ENCODE measurements around the gene PRSS33.

The PRSS33 gene

DNA sequence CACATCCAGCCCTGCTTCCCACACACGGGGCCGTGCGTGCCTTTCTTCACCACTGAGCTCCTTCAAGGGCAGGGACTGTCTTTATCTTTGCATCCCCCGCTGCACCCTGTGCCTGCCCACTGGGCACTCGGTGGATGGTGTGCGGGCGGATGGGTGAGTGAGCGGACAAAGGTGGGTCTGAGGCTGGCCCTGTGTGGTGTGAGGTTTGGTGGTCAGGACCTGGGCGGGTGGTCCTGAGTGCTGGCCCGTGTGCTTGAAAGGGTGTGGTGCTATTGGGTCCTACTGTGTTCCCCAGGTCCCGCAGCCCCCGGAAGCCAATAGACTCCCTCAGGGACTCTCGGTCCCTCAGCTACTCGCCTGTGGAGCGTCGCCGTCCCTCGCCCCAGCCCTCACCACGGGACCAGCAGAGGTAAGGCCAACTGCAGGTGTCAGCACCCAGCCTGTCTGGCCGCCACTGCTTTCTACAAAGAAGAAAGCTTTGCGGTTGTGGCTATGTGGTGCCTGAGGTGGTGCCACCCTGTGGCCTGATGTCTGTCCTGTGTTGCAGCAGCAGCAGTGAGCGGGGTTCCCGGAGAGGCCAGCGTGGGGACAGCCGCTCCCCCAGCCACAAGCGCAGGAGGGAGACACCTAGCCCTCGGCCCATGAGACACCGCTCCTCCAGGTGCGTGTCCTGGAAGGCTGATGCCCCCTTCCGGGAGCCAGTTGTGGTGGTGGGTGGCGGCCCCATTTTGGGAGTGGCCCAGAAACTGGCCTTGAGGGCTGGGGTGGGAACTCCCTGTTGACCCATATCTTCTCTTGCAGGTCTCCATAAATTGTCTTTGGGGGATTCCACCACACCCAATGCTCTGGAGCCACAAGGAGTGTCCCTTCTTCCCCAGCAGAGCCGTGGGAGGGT lies 17.1 kb downstream of the PRSS33 start:
- H3K4me3 ChIP-seq (ENCODE audit: low read length): no peak overlapping the region
- no peak for DNase-seq (ENCODE audit: low read depth)
- TF ChIP-seq, protein P1, sequence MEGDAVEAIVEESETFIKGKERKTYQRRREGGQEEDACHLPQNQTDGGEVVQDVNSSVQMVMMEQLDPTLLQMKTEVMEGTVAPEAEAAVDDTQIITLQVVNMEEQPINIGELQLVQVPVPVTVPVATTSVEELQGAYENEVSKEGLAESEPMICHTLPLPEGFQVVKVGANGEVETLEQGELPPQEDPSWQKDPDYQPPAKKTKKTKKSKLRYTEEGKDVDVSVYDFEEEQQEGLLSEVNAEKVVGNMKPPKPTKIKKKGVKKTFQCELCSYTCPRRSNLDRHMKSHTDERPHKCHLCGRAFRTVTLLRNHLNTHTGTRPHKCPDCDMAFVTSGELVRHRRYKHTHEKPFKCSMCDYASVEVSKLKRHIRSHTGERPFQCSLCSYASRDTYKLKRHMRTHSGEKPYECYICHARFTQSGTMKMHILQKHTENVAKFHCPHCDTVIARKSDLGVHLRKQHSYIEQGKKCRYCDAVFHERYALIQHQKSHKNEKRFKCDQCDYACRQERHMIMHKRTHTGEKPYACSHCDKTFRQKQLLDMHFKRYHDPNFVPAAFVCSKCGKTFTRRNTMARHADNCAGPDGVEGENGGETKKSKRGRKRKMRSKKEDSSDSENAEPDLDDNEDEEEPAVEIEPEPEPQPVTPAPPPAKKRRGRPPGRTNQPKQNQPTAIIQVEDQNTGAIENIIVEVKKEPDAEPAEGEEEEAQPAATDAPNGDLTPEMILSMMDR (conservative IDR thresholded peaks at IDR 0.05; ENCODE audit: low read depth, low read length): peak; percentile 18

DNA sequence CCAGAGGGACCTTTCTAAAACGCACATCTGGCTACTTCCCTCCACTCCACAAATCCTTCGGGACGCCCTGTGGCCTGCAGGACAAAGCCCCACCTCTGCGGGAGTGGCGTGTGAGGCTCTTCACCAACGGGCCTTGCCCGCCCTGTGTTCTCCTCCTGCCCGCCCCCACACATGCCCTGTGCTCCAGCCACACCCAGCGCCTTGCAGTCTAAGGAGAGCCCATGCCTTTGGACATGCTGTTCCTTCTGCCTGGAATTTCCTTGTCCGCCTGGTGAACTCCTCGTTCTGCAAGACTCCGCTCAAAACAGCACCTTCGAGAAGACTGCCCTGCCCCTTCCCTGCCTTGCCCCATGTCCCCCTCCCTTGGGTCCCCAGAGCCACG lies 17.7 kb downstream of the PRSS33 start:
- H3K4me3 ChIP-seq (ENCODE audit: low read length): no peak overlapping the region
- DNase-seq (ENCODE audit: low read depth): no peak
- TF ChIP-seq, protein P1 (conservative IDR thresholded peaks at IDR 0.05; ENCODE audit: low read depth, low read length): no peak

DNA sequence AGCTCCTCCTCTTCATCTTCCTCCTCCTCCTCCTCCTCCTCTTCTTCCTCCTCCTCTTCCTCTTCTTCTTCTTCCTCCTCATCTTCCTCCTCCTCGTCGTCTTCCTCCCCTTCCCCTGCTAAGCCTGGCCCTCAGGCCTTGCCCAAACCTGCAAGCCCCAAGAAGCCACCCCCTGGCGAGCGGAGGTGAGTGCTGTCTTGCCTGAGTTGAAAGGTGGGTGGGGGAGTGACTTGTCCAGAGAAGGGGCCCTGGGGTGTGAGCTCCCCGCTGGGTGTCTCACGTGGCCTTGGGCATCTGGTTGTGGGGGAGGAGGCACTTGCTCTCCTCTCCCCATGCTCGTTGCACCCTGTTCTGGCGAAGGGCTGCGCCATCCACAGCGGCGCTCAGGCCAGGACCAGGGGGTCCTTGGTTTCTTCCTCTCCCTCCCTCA lies 18.2 kb downstream of the PRSS33 start:
- no peak for DNase-seq (ENCODE audit: low read depth)
- H3K4me3 ChIP-seq (ENCODE audit: low read length): no peak overlapping the region

DNA sequence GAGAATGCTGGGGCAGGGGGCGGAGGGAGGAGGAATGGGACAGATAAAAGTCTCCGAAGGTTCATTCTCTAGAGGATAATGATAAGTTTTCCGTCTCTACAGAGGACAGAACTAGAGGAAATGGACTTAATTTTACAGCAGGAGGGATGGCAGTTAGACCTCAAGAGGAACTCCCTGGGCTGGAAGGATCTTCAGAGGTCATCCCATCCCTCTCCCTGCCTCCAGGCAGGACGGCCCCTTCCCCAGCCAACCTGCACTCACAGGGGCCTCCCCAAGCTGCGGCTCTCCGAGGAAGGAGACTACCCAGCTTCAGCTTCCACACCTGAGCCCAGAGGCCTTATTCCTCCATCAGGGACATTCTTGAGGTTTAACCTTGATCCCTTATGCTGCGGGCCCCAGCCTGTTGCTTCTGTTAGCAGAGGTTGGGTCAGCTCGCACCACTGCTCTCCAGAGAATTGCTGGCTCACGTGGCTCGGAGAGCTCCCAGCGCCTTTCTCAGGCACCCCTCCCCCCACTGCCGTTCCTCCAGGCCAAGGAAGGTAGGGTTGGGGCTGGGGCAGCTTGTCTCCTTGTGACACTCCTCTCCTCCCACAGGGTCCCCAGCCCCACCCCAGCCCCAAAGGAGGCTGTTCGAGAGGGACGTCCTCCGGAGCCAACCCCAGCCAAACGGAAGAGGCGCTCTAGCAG lies 18.8 kb downstream of the PRSS33 start:
- DNase-seq (ENCODE audit: low read depth): no peak
- TF ChIP-seq, protein P1 (conservative IDR thresholded peaks at IDR 0.05; ENCODE audit: low read depth, low read length): no peak
- no peak overlapping the region for H3K4me3 ChIP-seq (ENCODE audit: low read length)

More for the DNA sequence above, 18.2 kb downstream of the PRSS33 start:
- TF ChIP-seq, protein P1 (conservative IDR thresholded peaks at IDR 0.05; ENCODE audit: low read depth, low read length): no peak

DNA sequence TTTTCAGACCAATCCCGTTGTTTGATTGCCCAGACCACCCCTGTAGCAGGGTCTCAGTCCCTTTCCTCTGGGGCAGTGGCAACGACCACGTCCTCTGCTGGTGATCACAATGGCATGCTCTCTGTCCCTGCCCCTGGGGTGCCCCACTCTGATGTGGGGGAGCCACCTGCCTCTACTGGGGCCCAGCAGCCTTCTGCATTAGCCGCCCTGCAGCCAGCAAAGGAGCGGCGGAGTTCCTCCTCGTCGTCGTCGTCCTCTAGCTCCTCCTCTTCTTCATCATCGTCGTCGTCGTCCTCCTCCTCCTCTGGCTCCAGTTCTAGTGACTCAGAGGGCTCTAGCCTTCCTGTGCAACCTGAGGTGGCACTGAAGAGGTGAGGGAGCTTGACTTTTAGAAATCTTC lies 19.5 kb downstream of the PRSS33 start:
- TF ChIP-seq, protein P1 (conservative IDR thresholded peaks at IDR 0.05; ENCODE audit: low read depth, low read length): no peak
- H3K4me3 ChIP-seq (ENCODE audit: low read length): no peak overlapping the region
- DNase-seq (ENCODE audit: low read depth): no peak

DNA sequence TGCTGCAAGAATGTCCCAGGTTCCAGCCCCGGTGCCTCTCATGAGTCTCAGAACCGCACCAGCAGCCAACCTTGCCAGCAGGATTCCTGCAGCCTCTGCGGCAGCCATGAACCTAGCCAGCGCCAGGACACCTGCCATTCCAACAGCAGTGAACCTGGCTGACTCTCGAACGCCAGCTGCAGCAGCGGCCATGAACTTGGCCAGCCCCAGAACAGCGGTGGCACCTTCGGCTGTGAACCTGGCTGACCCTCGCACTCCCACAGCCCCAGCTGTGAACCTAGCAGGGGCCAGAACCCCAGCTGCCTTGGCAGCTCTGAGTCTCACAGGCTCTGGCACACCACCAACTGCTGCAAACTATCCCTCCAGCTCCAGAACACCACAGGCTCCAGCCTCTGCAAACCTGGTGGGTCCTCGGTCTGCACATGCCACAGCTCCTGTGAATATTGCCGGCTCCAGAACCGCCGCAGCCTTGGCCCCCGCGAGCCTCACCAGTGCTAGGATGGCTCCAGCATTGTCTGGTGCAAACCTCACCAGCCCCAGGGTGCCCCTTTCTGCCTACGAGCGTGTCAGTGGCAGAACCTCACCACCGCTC lies 20.1 kb downstream of the PRSS33 start:
- no peak for DNase-seq (ENCODE audit: low read depth)

More for the DNA sequence above, 20.1 kb downstream of the PRSS33 start:
- TF ChIP-seq, protein P1 (conservative IDR thresholded peaks at IDR 0.05; ENCODE audit: low read depth, low read length): no peak
- H3K4me3 ChIP-seq (ENCODE audit: low read length): no peak overlapping the region
